Activated naive CD4-positive, alpha-beta T cell treated with anti-CD3 and anti-CD28 coated beads, Interleukin-2, amount 10 ng/mL, durations not matched to agents 7 days and 5 days (primary cell): ENCODE data around the gene IL9.
"Not testable (repeated sequence)": the region's sequence is repeated elsewhere in the genome, so short reads cannot be mapped to it uniquely, and the experiment has no call there.

Source experiments
- CTCF ChIA-PET: fragments of 350-600 bp; sonication (Branson Sonifier 250); formaldehyde crosslinking; loops from one replicate; lab custom pipeline; 2021; ENCODE audit warnings: antibody characterized with exemption; lab: Charles Lee
- DNase-seq: peaks from one replicate; pipeline ENCODE4 v3.0.0-alpha.2; 2020
- H3K27ac Mint-ChIP-seq: one replicate; pipeline ENCODE4 v1.8.0; 2021; ENCODE audit warnings: mild to moderate bottlenecking, moderate library complexity, mixed read lengths
- H3K27me3 Mint-ChIP-seq: one replicate; pipeline ENCODE4 v1.8.0; 2021; ENCODE audit warnings: mild to moderate bottlenecking, mixed read lengths
- H3K36me3 Mint-ChIP-seq: one replicate; pipeline ENCODE4 v1.8.0; 2021; ENCODE audit warnings: mixed read lengths
- H3K4me1 Mint-ChIP-seq: one replicate; pipeline ENCODE4 v1.8.0; 2021; ENCODE audit warnings: mixed read lengths
- H3K4me3 Mint-ChIP-seq: one replicate; pipeline ENCODE4 v1.8.0; 2021; ENCODE audit warnings: mild to moderate bottlenecking, moderate library complexity, mixed read lengths
- H3K9me3 Mint-ChIP-seq: one replicate; pipeline ENCODE4 v1.8.0; 2021; ENCODE audit warnings: mixed read lengths

IL9 gene

GRCh38 chr5:135869935-135870334 lies 25.7 kb downstream of the IL9 start:
- CTCF ChIA-PET = no interaction called here
- H3K27me3 Mint-ChIP-seq = no peaks in the 10 kb centered on the region
- no peaks in the 10 kb centered on the region for H3K36me3 Mint-ChIP-seq
- no peak overlapping the region for H3K27ac Mint-ChIP-seq
- no peaks in the 10 kb centered on the region for H3K9me3 Mint-ChIP-seq
- H3K4me3 Mint-ChIP-seq = no peak overlapping the region
- H3K4me1 Mint-ChIP-seq = no peaks in the 10 kb centered on the region
- DNase-seq = no peak

GRCh38 chr5:135869276-135869675 lies 26.4 kb downstream of the IL9 start:
- Mint-ChIP-seq H3K36me3 (no peaks in the 10 kb centered on the region), H3K27ac (no peak overlapping the region), H3K4me3 (no peak overlapping the region), H3K9me3 (no peaks in the 10 kb centered on the region), H3K27me3 (no peaks in the 10 kb centered on the region), H3K4me1 (no peaks in the 10 kb centered on the region)
- no peak for DNase-seq
- CTCF ChIA-PET = no interaction called here

- peaks cover 3% of the 10 kb centered on the region for H3K27me3 Mint-ChIP-seq
- H3K9me3 Mint-ChIP-seq = no peaks in the 10 kb centered on the region
Observed at GRCh38 chr5:135868681-135869080, 27.0 kb downstream of the IL9 start.

GRCh38 chr5:135867599-135867998 lies 28.0 kb downstream of the IL9 start:
- no peak for DNase-seq
- no peaks in the 10 kb centered on the region for H3K9me3 Mint-ChIP-seq
- H3K36me3 Mint-ChIP-seq = no peaks in the 10 kb centered on the region
- no peaks in the 10 kb centered on the region for H3K4me1 Mint-ChIP-seq
- peaks cover 5% of the 10 kb centered on the region for H3K27me3 Mint-ChIP-seq
- H3K27ac Mint-ChIP-seq = no peak overlapping the region
- CTCF ChIA-PET = no interaction called here
- H3K4me3 Mint-ChIP-seq = no peak overlapping the region

More at GRCh38 chr5:135868681-135869080, 27.0 kb downstream of the IL9 start:
- no peaks in the 10 kb centered on the region for H3K36me3 Mint-ChIP-seq
- no peak for DNase-seq
- CTCF ChIA-PET = no interaction called here
- H3K27ac Mint-ChIP-seq = no peak overlapping the region
- H3K4me3 Mint-ChIP-seq = no peak overlapping the region
- no peaks in the 10 kb centered on the region for H3K4me1 Mint-ChIP-seq

- no peak overlapping the region for H3K27ac Mint-ChIP-seq
- CTCF ChIA-PET = no interaction called here
- peaks cover 8% of the 10 kb centered on the region for H3K27me3 Mint-ChIP-seq
- H3K4me3 Mint-ChIP-seq = no peak overlapping the region
- H3K9me3 Mint-ChIP-seq = no peaks in the 10 kb centered on the region
- no peaks in the 10 kb centered on the region for H3K4me1 Mint-ChIP-seq
- H3K36me3 Mint-ChIP-seq = no peaks in the 10 kb centered on the region
- no peak for DNase-seq
Observed at GRCh38 chr5:135866016-135866415, 29.6 kb downstream of the IL9 start.

GRCh38 chr5:135864503-135865435 lies 30.9 kb downstream of the IL9 start:
- peaks cover 8% of the 10 kb centered on the region for H3K27me3 Mint-ChIP-seq
- H3K36me3 Mint-ChIP-seq = no peaks in the 10 kb centered on the region
- CTCF ChIA-PET = no interaction called here
- H3K4me1 Mint-ChIP-seq = no peaks in the 10 kb centered on the region
- DNase-seq = no peak
- H3K4me3 Mint-ChIP-seq = no peak overlapping the region
- H3K27ac Mint-ChIP-seq = no peak overlapping the region
- no peaks in the 10 kb centered on the region for H3K9me3 Mint-ChIP-seq

GRCh38 chr5:135862744-135863143 lies 32.9 kb downstream of the IL9 start:
- Mint-ChIP-seq H3K9me3 (no peaks in the 10 kb centered on the region), H3K27ac (no peak overlapping the region), H3K36me3 (no peaks in the 10 kb centered on the region), H3K27me3 (peaks cover 8% of the 10 kb centered on the region), H3K4me3 (no peak overlapping the region), H3K4me1 (no peaks in the 10 kb centered on the region)
- CTCF ChIA-PET = no interaction called here
- no peak for DNase-seq

GRCh38 chr5:135862086-135862485 lies 33.6 kb downstream of the IL9 start:
- CTCF ChIA-PET = no interaction called here
- no peak overlapping the region for H3K27ac Mint-ChIP-seq
- peaks cover 8% of the 10 kb centered on the region for H3K27me3 Mint-ChIP-seq
- no peaks in the 10 kb centered on the region for H3K9me3 Mint-ChIP-seq
- no peak for DNase-seq
- no peak overlapping the region for H3K4me3 Mint-ChIP-seq
- H3K4me1 Mint-ChIP-seq = no peaks in the 10 kb centered on the region
- no peaks in the 10 kb centered on the region for H3K36me3 Mint-ChIP-seq

GRCh38 chr5:135861641-135862040 lies 34.0 kb downstream of the IL9 start:
- H3K27ac Mint-ChIP-seq = no peak overlapping the region
- CTCF ChIA-PET = no interaction called here
- H3K4me3 Mint-ChIP-seq = no peak overlapping the region
- H3K27me3 Mint-ChIP-seq = peaks cover 9% of the 10 kb centered on the region
- H3K9me3 Mint-ChIP-seq = no peaks in the 10 kb centered on the region
- no peak for DNase-seq
- H3K36me3 Mint-ChIP-seq = no peaks in the 10 kb centered on the region
- H3K4me1 Mint-ChIP-seq = no peaks in the 10 kb centered on the region

- no peak for DNase-seq
- H3K4me3 Mint-ChIP-seq = no peak overlapping the region
- CTCF ChIA-PET = no interaction called here
Observed at GRCh38 chr5:135859641-135860040, 36.0 kb downstream of the IL9 start.

GRCh38 chr5:135859186-135859585 lies 36.5 kb downstream of the IL9 start:
- CTCF ChIA-PET, DNase-seq, H3K4me3 Mint-ChIP-seq, H3K4me1 Mint-ChIP-seq, H3K9me3 Mint-ChIP-seq, H3K27ac Mint-ChIP-seq, H3K36me3 Mint-ChIP-seq: not testable (repeated sequence)
- H3K27me3 Mint-ChIP-seq = peaks cover 18% of the 10 kb centered on the region

More at GRCh38 chr5:135859641-135860040, 36.0 kb downstream of the IL9 start:
- Mint-ChIP-seq H3K27ac (no peak overlapping the region), H3K36me3 (no peaks in the 10 kb centered on the region), H3K27me3 (peaks cover 18% of the 10 kb centered on the region), H3K9me3 (no peaks in the 10 kb centered on the region), H3K4me1 (no peaks in the 10 kb centered on the region)

GRCh38 chr5:135857630-135858311 lies 37.9 kb downstream of the IL9 start:
- CTCF ChIA-PET = no interaction called here
- Mint-ChIP-seq H3K4me1 (no peaks in the 10 kb centered on the region), H3K27ac (no peak overlapping the region), H3K36me3 (no peaks in the 10 kb centered on the region), H3K4me3 (no peak overlapping the region), H3K9me3 (no peaks in the 10 kb centered on the region), H3K27me3 (peaks cover 13% of the 10 kb centered on the region)
- no peak for DNase-seq

GRCh38 chr5:135851915-135852845 lies 43.5 kb downstream of the IL9 start:
- Mint-ChIP-seq H3K4me1 (no peaks in the 10 kb centered on the region), H3K27ac (no peak overlapping the region), H3K36me3 (no peaks in the 10 kb centered on the region), H3K9me3 (no peaks in the 10 kb centered on the region), H3K4me3 (no peak overlapping the region), H3K27me3 (peaks cover 10% of the 10 kb centered on the region)
- no peak for DNase-seq
- CTCF ChIA-PET = no interaction called here
